HepG2 (cell line): ENCODE measurements around the gene OARD1. TPM values are rescaled to one million over a fixed set of nuclear protein-coding genes. Genes with fewer than 3 reads are reported as not detected.

Experiments
- BATF2 ChIP-seq: sonication (generic); formaldehyde crosslinking; IDR thresholded peaks from 2 replicates; pipeline ENCODE4 v1.8.0; 2022; ENCODE audit warnings: mild to moderate bottlenecking, missing genetic modification reagents, moderate library complexity
- ETV6 ChIP-seq: sonication (generic); formaldehyde crosslinking; conservative IDR thresholded peaks from 2 replicates; pipeline ENCODE4 v1.4.0; 2020; ENCODE audit warnings: missing genetic modification reagents
- GATAD2A ChIP-seq: IDR thresholded peaks from 2 replicates; pipeline ENCODE4 v1.6.1; 2016
- KLF13 ChIP-seq: sonication (generic); formaldehyde crosslinking; IDR thresholded peaks from 2 replicates; pipeline ENCODE4 v1.4.0; 2020; ENCODE audit warnings: mild to moderate bottlenecking, missing genetic modification reagents
- KLF6 ChIP-seq: IDR thresholded peaks from 2 replicates; pipeline ENCODE4 v1.8.0; 2016; ENCODE audit warnings: missing biosample characterization, missing genetic modification reagents
- MYPOP ChIP-seq: sonication (generic); formaldehyde crosslinking; IDR thresholded peaks from 2 replicates; pipeline ENCODE4 v1.8.1; 2023; ENCODE audit warnings: mild to moderate bottlenecking, moderate library complexity, missing genetic modification reagents
- NCOA2 ChIP-seq: sonication (generic); formaldehyde crosslinking; IDR thresholded peaks from 2 replicates; pipeline ENCODE4 v1.8.0; 2022; ENCODE audit warnings: inconsistent platforms
- NFE2L2 ChIP-seq: fragments of 150-350 bp; IDR thresholded peaks from 2 replicates; pipeline ENCODE4 v1.6.1; 2014; ENCODE audit warnings: low read length
- PAXIP1 ChIP-seq: sonication (generic); formaldehyde crosslinking; conservative IDR thresholded peaks from 2 replicates; pipeline ENCODE4 v1.4.0; 2020; ENCODE audit warnings: mild to moderate bottlenecking, missing genetic modification reagents, moderate library complexity
- RARA ChIP-seq: IDR thresholded peaks from 2 replicates; pipeline ENCODE4 v1.6.1; 2016; ENCODE audit warnings: missing genetic modification reagents, missing compliant biosample characterization
- TFDP1 ChIP-seq: IDR thresholded peaks from 2 replicates; pipeline ENCODE4 v1.6.1; 2016; ENCODE audit warnings: missing compliant biosample characterization, missing genetic modification reagents, borderline replicate concordance
- ZNF256 ChIP-seq: sonication (generic); formaldehyde crosslinking; conservative IDR thresholded peaks from 2 replicates; pipeline ENCODE4 v1.4.0; 2020; ENCODE audit warnings: missing genetic modification reagents
- ZNF333 ChIP-seq: sonication (generic); formaldehyde crosslinking; IDR thresholded peaks from 2 replicates; pipeline ENCODE4 v1.4.0; 2020; ENCODE audit warnings: mild to moderate bottlenecking, missing genetic modification reagents, borderline replicate concordance
- ZNF510 ChIP-seq: sonication (generic); formaldehyde crosslinking; IDR thresholded peaks from 2 replicates; pipeline ENCODE4 v1.4.0; 2020; ENCODE audit warnings: low read depth, mild to moderate bottlenecking, missing genetic modification reagents
- ZNF605 ChIP-seq: sonication (generic); formaldehyde crosslinking; IDR thresholded peaks from 2 replicates; pipeline ENCODE4 v1.8.0; 2022; ENCODE audit warnings: mild to moderate bottlenecking, missing genetic modification reagents
- ZNF749 ChIP-seq: sonication (generic); formaldehyde crosslinking; IDR thresholded peaks from 2 replicates; pipeline ENCODE4 v1.8.0; 2022; ENCODE audit warnings: mild to moderate bottlenecking, missing genetic modification reagents, moderate library complexity, borderline replicate concordance
- polyA plus RNA-seq, 8 experiments: library from polyadenylated mRNA; depleted of rRNA in 3 of 8; stranded (reverse) in 7 of 8; unstranded in 1 of 8; fragments of >200 nt; fragmentation: Illumina TruSeq in 4 of 8; extraction: Trizol in 4 of 8; gene quantifications; 2 replicates each; pipeline versions ENCODE4 v1.2.1 to v1.2.3, GENCODE V29; 2011 to 2016; ENCODE audit warnings: low read depth in 4 of 8, missing spikeins in 1 of 8, mixed read lengths in 1 of 8; ENCODE audit not compliant: insufficient read depth in 1 of 8
- total RNA-seq, 5 experiments: library from RNA; depleted of rRNA; stranded (reverse); fragments of >200 nt; fragmentation: Illumina TruSeq; extraction: Trizol; gene quantifications; 2 replicates each; pipeline ENCODE4 v1.2.3, GENCODE V29; 2016; ENCODE audit warnings: low read depth in 1 of 5
- TF ChIP-seq, protein P1 (sequence below): sonication (generic); formaldehyde crosslinking; IDR thresholded peaks from 2 replicates; pipeline ENCODE4 v1.4.0; 2020; ENCODE audit warnings: low read depth, mild to moderate bottlenecking, missing genetic modification reagents
- TF ChIP-seq, protein P2 (sequence below): sonication (generic); formaldehyde crosslinking; IDR thresholded peaks from 2 replicates; pipeline ENCODE4 v1.9.0; 2021; ENCODE audit warnings: missing genetic modification reagents, mild to moderate bottlenecking, borderline replicate concordance
- TF ChIP-seq, protein P3 (sequence below): sonication (generic); formaldehyde crosslinking; IDR thresholded peaks from 2 replicates; pipeline ENCODE4 v1.8.1; 2022; ENCODE audit warnings: mild to moderate bottlenecking, missing genetic modification reagents

Gene OARD1
- total and polyA plus RNA-seq, 2 of the 13 experiments (the other 11 are each of a cell fraction or from before 2014, with no cell fraction given) = 18.4 to 49.0 TPM

- TF ChIP-seq MYPOP (CRISPR knock-in tag) (0 out of 2 replicates have a peak, but pooled peaks have one; percentile 40), ZNF749 (CRISPR knock-in tag) (no peak), BATF2 (CRISPR knock-in tag) (no peak), KLF13 (CRISPR knock-in tag) (no peak), RARA (CRISPR knock-in tag) (no peak), KLF6 (CRISPR knock-in tag) (no peak), ETV6 (no peak), TFDP1 (CRISPR knock-in tag) (no peak), ZNF510 (no peak), GATAD2A (CRISPR knock-in tag) (no peak), PAXIP1 (no peak), ZNF605 (0 out of 2 replicates have a peak, but pooled peaks have one; percentile 12), NFE2L2 (0 out of 2 replicates have a peak, but pooled peaks have one; percentile 0), ZNF256 (no peak), ZNF333 (0 out of 2 replicates have a peak, but pooled peaks have one; percentile 1), NCOA2 (CRISPR knock-in tag) (no peak)
- TF ChIP-seq, protein P1, sequence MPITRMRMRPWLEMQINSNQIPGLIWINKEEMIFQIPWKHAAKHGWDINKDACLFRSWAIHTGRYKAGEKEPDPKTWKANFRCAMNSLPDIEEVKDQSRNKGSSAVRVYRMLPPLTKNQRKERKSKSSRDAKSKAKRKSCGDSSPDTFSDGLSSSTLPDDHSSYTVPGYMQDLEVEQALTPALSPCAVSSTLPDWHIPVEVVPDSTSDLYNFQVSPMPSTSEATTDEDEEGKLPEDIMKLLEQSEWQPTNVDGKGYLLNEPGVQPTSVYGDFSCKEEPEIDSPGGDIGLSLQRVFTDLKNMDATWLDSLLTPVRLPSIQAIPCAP (CRISPR knock-in tag) = no peak
- TF ChIP-seq, protein P2, sequence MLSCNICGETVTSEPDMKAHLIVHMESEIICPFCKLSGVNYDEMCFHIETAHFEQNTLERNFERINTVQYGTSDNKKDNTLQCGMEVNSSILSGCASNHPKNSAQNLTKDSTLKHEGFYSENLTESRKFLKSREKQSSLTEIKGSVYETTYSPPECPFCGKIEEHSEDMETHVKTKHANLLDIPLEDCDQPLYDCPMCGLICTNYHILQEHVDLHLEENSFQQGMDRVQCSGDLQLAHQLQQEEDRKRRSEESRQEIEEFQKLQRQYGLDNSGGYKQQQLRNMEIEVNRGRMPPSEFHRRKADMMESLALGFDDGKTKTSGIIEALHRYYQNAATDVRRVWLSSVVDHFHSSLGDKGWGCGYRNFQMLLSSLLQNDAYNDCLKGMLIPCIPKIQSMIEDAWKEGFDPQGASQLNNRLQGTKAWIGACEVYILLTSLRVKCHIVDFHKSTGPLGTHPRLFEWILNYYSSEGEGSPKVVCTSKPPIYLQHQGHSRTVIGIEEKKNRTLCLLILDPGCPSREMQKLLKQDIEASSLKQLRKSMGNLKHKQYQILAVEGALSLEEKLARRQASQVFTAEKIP (CRISPR knock-in tag) = no peak
- TF ChIP-seq, protein P3, sequence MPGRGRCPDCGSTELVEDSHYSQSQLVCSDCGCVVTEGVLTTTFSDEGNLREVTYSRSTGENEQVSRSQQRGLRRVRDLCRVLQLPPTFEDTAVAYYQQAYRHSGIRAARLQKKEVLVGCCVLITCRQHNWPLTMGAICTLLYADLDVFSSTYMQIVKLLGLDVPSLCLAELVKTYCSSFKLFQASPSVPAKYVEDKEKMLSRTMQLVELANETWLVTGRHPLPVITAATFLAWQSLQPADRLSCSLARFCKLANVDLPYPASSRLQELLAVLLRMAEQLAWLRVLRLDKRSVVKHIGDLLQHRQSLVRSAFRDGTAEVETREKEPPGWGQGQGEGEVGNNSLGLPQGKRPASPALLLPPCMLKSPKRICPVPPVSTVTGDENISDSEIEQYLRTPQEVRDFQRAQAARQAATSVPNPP (CRISPR knock-in tag) = no peak
These were observed 31.1 kb downstream of the OARD1 start (continued) for GRCh38 chr6:41040940-41041536.
